Measurements from ENCODE around the gene PTGDR. TPM values are rescaled to one million over a fixed set of nuclear protein-coding genes. Genes with fewer than 3 reads are reported as not detected.

PTGDR gene
- total RNA-seq, 2 experiments from 2014 or later, result 0.13 to 0.43 TPM

DNA sequence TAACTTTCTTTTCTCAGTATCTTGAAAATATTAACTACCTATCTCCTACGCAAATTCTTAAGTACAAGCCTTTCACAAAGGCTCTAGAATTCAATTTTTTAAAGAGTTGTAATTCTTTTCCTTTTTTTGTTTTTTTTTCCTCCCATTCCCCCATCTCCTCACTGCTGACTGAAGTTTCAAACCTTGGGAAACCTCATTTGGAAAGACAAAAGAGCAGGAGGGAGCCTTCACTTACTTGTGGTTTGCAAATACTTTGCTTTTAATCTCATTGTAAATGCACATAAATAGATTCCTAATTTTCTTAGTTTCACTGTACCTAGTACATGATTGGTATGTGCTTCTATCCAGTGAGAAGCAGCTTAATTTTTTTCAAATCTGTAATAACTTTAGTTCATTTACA, 15.8 kb upstream of the PTGDR start:
- no peak for DNase-seq
- no peak for TF ChIP-seq CTCF (IDR thresholded peaks at IDR 0.05)
- Mint-ChIP-seq H3K36me3 (ENCODE audit: low read depth) (peaks cover 6% of the 10 kb centered on the region), H3K4me1 (ENCODE audit: low read depth) (peaks cover 17% of the 10 kb centered on the region), H3K4me3 (no peak overlapping the region), H3K27ac (no peak overlapping the region), H3K9me3 (peaks cover 5% of the 10 kb centered on the region), H3K27me3 (no peaks in the 10 kb centered on the region)
- intact Hi-C loops (cut with micrococcal nuclease), result no loop called here
- POLR2A ChIA-PET, result no interaction called here
- ATAC-seq, result no peak
- CTCF ChIA-PET, result no interaction called here

DNA sequence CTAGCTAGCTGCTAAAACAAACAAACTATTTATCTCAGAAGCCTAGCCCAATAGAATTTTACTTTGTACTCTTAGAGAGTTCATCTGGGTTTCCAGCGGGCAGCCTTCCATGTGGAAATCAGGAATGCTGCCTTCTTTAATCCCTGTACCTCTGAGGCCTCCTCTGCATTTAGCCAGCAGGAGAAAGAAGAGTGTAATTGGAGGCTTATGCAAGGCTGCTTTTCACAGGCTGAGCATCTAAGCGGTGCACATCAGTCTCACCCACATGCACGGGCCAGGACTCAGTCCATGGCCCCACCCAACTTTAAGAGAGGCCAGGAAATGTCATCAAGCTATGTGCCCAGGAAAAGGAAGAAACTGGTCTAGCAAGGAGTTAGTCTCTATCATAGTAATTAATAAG, 14.0 kb upstream of the PTGDR start:
- intact Hi-C loops (cut with micrococcal nuclease), result no loop called here
- peaks cover 1% of the 10 kb centered on the region for H3K4me1 Mint-ChIP-seq (ENCODE audit: low read depth)
- POLR2A ChIA-PET, result no interaction called here
- ATAC-seq, result no peak
- no peak overlapping the region for H3K4me3 Mint-ChIP-seq
- no peak overlapping the region for H3K27ac Mint-ChIP-seq
- TF ChIP-seq CTCF (IDR thresholded peaks at IDR 0.05), result no peak
- H3K36me3 Mint-ChIP-seq (ENCODE audit: low read depth), result no peaks in the 10 kb centered on the region
- H3K27me3 Mint-ChIP-seq, result no peaks in the 10 kb centered on the region
- CTCF ChIA-PET, result interaction anchor here (1.1 kb wide), 1 partner anchor 20 kb away, joined by 3 read pairs; no protein-coding TSS in a partner anchor
- DNase-seq, result no peak
- no peaks in the 10 kb centered on the region for H3K9me3 Mint-ChIP-seq

GRCh38 chr14:52254086-52254485, 13.4 kb upstream of the PTGDR start:
- ChIA-PET POLR2A (interaction anchor here (0.6 kb wide), 1 partner anchor 13 kb away, joined by 3 read pairs; no protein-coding TSS in a partner anchor), CTCF (no interaction called here)
- TF ChIP-seq CTCF (IDR thresholded peaks at IDR 0.05), result no peak
- Mint-ChIP-seq H3K9me3 (no peaks in the 10 kb centered on the region), H3K27ac (no peak overlapping the region), H3K4me3 (no peak overlapping the region), H3K27me3 (no peaks in the 10 kb centered on the region), H3K4me1 (ENCODE audit: low read depth) (peaks cover 4% of the 10 kb centered on the region), H3K36me3 (ENCODE audit: low read depth) (no peaks in the 10 kb centered on the region)
- no peak for ATAC-seq
- intact Hi-C loops (cut with micrococcal nuclease), result no loop called here
- no peak for DNase-seq

DNA sequence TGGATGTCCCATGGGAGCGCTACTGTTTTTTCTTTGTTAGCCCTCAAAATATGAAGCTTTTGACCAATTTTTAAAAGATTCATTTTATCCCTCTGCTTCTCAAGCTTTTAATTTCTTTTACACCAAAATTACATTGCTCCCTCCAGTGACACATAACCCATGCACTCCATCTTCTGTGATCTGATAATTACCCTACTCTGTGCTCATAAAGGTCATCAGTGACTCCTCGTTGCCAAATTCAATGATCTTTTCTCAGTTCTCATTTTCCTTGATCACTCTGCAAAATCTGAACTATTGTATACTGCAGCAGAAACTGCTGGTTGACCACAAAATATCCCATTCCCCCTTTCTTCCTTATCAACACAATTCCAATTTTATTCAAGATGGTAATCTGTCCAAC, 8.7 kb upstream of the PTGDR start:
- ChIA-PET POLR2A (interaction anchor here (1.2 kb wide), 1 partner anchor 9 kb away, joined by 5 read pairs; no protein-coding TSS in a partner anchor), CTCF (interaction anchor here (1.1 to 1.2 kb wide), 2 partner anchors 15 to 190 kb away, joined by 3 to 4 read pairs; partner anchors contain the start of gene NID2)
- DNase-seq, result no peak
- no peaks in the 10 kb centered on the region for H3K36me3 Mint-ChIP-seq (ENCODE audit: low read depth)
- peaks cover 13% of the 10 kb centered on the region for H3K4me1 Mint-ChIP-seq (ENCODE audit: low read depth)
- no peak overlapping the region for H3K27ac Mint-ChIP-seq
- H3K4me3 Mint-ChIP-seq, result no peak overlapping the region
- no peak for ATAC-seq
- no peak for TF ChIP-seq CTCF (IDR thresholded peaks at IDR 0.05)
- no peaks in the 10 kb centered on the region for H3K9me3 Mint-ChIP-seq
- intact Hi-C loops (cut with micrococcal nuclease), result no loop called here
- H3K27me3 Mint-ChIP-seq, result no peaks in the 10 kb centered on the region

DNA sequence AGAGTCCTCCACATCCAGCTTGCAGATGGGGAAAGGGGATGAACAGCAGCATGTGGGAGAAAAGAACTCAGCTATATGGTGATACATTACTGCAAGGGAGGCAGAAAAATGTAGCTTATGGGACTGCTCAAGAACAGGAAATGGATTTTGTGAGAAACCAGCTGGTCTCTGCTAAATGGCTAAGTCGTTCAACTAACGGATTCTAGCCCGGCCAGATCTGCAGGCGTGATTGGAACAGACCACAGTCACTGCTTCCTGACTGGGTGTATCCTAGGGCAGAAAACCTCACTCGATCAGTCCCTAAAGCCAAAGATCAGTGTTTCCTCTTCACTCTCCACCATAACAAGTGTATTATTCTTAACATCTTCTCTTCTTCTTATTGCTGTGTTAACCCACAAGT, 8.1 kb upstream of the PTGDR start:
- no peaks in the 10 kb centered on the region for H3K36me3 Mint-ChIP-seq (ENCODE audit: low read depth)
- POLR2A ChIA-PET, result interaction anchor here (0.9 kb wide), 1 partner anchor 21 kb away, joined by 3 read pairs; no protein-coding TSS in a partner anchor
- ATAC-seq (no peak), DNase-seq (no peak)
- no peak for TF ChIP-seq CTCF (IDR thresholded peaks at IDR 0.05)
- H3K4me1 Mint-ChIP-seq (ENCODE audit: low read depth), result peaks cover 13% of the 10 kb centered on the region
- H3K27ac Mint-ChIP-seq, result no peak overlapping the region
- CTCF ChIA-PET, result no interaction called here
- H3K9me3 Mint-ChIP-seq, result no peaks in the 10 kb centered on the region
- no peaks in the 10 kb centered on the region for H3K27me3 Mint-ChIP-seq
- no peak overlapping the region for H3K4me3 Mint-ChIP-seq
- intact Hi-C loops (cut with micrococcal nuclease), result no loop called here
